Hepatocyte (in vitro differentiated cells): ENCODE measurements around the gene TLN1. TPM values are rescaled to one million over a fixed set of nuclear protein-coding genes. Genes with fewer than 3 reads are reported as not detected.

ENCODE experiments used
- DNase-seq: peaks from one replicate; pipeline ENCODE4 v3.0.0-alpha.2; 2016; ENCODE audit warnings: low spot score
- H2AFZ ChIP-seq: fragments of 200-600 bp; sonication (generic); 2 replicates; pipeline ENCODE4 v1.6.0; 2016; ENCODE audit warnings: antibody characterized with exemption, mild to moderate bottlenecking
- H3K27ac ChIP-seq: fragments of 200-600 bp; sonication (generic); 2 replicates; pipeline ENCODE4 v1.5.1; 2016; ENCODE audit warnings: mild to moderate bottlenecking
- H3K27me3 ChIP-seq: fragments of 200-600 bp; sonication (generic); 2 replicates; pipeline ENCODE4 v1.6.1; 2016
- H3K36me3 ChIP-seq: fragments of 200-600 bp; sonication (generic); replicated peaks from 2 replicates; pipeline ENCODE4 v1.5.1; 2016; ENCODE audit warnings: low read depth; ENCODE audit not compliant: insufficient read depth
- H3K4me1 ChIP-seq: fragments of 200-600 bp; sonication (generic); 2 replicates; pipeline ENCODE4 v1.5.1; 2016; ENCODE audit warnings: mild to moderate bottlenecking, moderate library complexity; ENCODE audit not compliant: insufficient read depth
- H3K4me2 ChIP-seq: fragments of 200-600 bp; sonication (generic); 2 replicates; pipeline ENCODE4 v1.6.0; 2016
- H3K4me3 ChIP-seq: fragments of 200-600 bp; sonication (generic); 2 replicates; pipeline ENCODE4 v1.5.1; 2016; ENCODE audit warnings: mild to moderate bottlenecking
- H3K79me2 ChIP-seq: fragments of 200-600 bp; sonication (generic); 2 replicates; pipeline ENCODE4 v1.6.0; 2017; ENCODE audit warnings: mild to moderate bottlenecking
- H3K9me2 ChIP-seq: fragments of 200-600 bp; sonication (generic); replicated peaks from 2 replicates; pipeline ENCODE4 v1.6.0; 2017; ENCODE audit warnings: mild to moderate bottlenecking; ENCODE audit not compliant: insufficient read depth
- H3K9me3 ChIP-seq: fragments of 200-600 bp; sonication (generic); 2 replicates; pipeline ENCODE4 v1.5.1; 2016; ENCODE audit warnings: low read depth, mild to moderate bottlenecking
- H4K20me1 ChIP-seq: fragments of 200-600 bp; sonication (generic); 2 replicates; pipeline ENCODE4 v1.6.0; 2016; ENCODE audit warnings: mild to moderate bottlenecking; ENCODE audit not compliant: insufficient read depth, poor library complexity, severe bottlenecking
- CTCF ChIP-seq: fragments of 200-600 bp; sonication (generic); IDR thresholded peaks from 2 replicates; pipeline ENCODE4 v1.5.1; 2016; ENCODE audit warnings: antibody characterized with exemption, mild to moderate bottlenecking; ENCODE audit not compliant: poor library complexity
- EZH2 ChIP-seq: fragments of 200-600 bp; sonication (generic); IDR thresholded peaks from 2 replicates; pipeline ENCODE4 v1.6.1; 2016; ENCODE audit warnings: antibody characterized with exemption, mild to moderate bottlenecking, borderline replicate concordance
- EZH2phosphoT487 ChIP-seq: fragments of 200-600 bp; sonication (generic); IDR thresholded peaks from one replicate; pipeline ENCODE4 v1.6.1; 2018; ENCODE audit warnings: antibody characterized with exemption, mild to moderate bottlenecking, low read depth, moderate library complexity; ENCODE audit not compliant: unreplicated experiment, severe bottlenecking
- WGBS: methylation state at CpG from one replicate; pipeline ENCODE4 v1.1.6; 2016; ENCODE audit warnings: low lambda C conversion rate; ENCODE audit errors: missing lambda C conversion rate; 5-methylcytosine and 5-hydroxymethylcytosine counted together
- polyA plus RNA-seq: library from polyadenylated mRNA; unstranded; fragments of >200 nt; fragmentation: Nextera tagmentation; extraction: Ambion mirVana; gene quantifications from 2 replicates; pipeline ENCODE4 v1.2.1, GENCODE V29; 2016
- total RNA-seq: library from RNA; depleted of rRNA; stranded (reverse); fragments of >200 nt; gene quantifications from 2 replicates; pipeline ENCODE4 v1.2.3, GENCODE V29; 2014

The TLN1 gene
- total and polyA plus RNA-seq, 2 experiments from 2014 or later: 70.5 to 113 TPM

DNA sequence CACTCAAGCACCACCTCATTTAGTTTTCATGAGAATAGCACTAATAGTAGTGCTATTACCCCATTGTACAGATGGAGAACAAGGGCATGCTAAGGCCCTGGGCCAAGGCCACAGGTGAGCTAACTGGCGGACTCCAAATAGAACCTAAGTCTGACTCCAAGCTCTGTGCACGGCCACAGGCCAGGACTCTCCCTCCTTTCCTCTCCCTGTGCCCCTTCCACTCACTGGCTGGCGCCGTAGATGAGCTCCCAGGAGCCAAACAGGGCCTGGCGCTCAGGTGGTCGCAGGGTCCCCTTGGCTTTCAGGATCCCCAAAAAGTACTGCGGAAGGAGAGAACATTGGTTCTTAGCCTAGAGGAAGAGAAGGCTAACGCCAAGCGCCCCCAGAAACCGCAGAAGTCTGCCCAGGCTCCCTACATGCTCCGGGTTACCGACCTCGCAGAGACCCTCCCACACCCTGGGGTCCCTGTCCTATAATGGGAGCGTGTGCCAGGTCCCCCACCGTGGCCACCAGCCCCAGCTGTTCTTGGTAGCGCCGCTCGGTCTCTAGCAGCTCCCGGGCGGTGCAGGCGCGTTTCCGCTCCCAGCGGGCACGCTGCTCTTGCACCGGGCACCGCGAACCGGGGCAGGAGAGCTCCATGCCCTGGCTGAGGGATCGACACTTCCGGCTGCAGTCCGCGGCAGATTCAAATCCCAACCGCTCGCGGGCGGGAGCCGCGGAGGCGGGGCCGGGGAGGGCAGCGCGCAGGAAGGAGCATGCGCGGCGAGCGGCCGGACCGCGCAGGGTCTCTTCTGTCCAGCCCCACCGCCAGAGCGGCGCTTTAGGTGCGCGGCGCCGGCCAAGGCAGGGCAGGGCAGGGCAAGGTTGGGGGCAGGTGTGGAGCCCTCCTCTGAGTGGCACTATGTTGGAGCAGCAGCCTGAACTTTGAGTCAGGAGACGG, 67.2 kb downstream of the TLN1 start, which contains the start of gene ARHGEF39:
Gene ARHGEF39 (minus strand): TSS at position 665 of the 940 bp plus-strand sequence. CDS start 26 bp downstream, at position 639.
- DNase-seq: peak; percentile 92
- Histone ChIP-seq H3K27me3 (no peaks in the 10 kb centered on the region), H3K27ac (peak within 1 kb of the TSS; percentile 36), H3K4me1 (peaks cover 16% of the 10 kb centered on the region), H3K4me3 (peak within 1 kb of the TSS; percentile 82), H3K9me3 (no peaks in the 10 kb centered on the region), H3K4me2 (peak within 1 kb of the TSS; percentile 98), H3K9me2 (no peaks in the 10 kb centered on the region), H2AFZ (peak within 1 kb of the TSS; percentile 51), H3K79me2 (peaks cover 4% of the 10 kb centered on the region), H4K20me1 (no peaks in the 10 kb centered on the region), H3K36me3 (no peaks in the 10 kb centered on the region)
- 8% methylated on average over 51 of the region's 58 CpGs for whole genome bisulfite sequencing
- TF ChIP-seq EZH2phosphoT487: no peak
- no peak for TF ChIP-seq EZH2
- peak; percentile 42 for TF ChIP-seq CTCF

- Histone ChIP-seq H3K27me3 (no peaks in the 10 kb centered on the region), H3K4me1 (peaks cover 11% of the 10 kb centered on the region), H2AFZ (no peak overlapping the region), H3K79me2 (peaks cover 11% of the 10 kb centered on the region), H3K9me3 (no peaks in the 10 kb centered on the region), H3K36me3 (no peaks in the 10 kb centered on the region), H4K20me1 (no peaks in the 10 kb centered on the region), H3K4me2 (no peak overlapping the region), H3K9me2 (no peaks in the 10 kb centered on the region), H3K27ac (no peak overlapping the region), H3K4me3 (no peak overlapping the region)
- TF ChIP-seq CTCF: no peak
- no peak for TF ChIP-seq EZH2phosphoT487
- TF ChIP-seq EZH2: no peak
- WGBS: 97% methylated on average over 7 of the region's 7 CpGs
- no peak for DNase-seq
Observed at GRCh38 chr9:35662437-35662836, 69.6 kb downstream of the TLN1 start.

- Histone ChIP-seq H3K36me3 (no peaks in the 10 kb centered on the region), H3K79me2 (peaks cover 11% of the 10 kb centered on the region), H3K9me2 (no peaks in the 10 kb centered on the region), H2AFZ (no peak overlapping the region), H3K27ac (peak overlapping the region; percentile 50), H3K4me3 (no peak overlapping the region), H3K27me3 (no peaks in the 10 kb centered on the region), H3K4me1 (peaks cover 11% of the 10 kb centered on the region), H3K9me3 (no peaks in the 10 kb centered on the region), H3K4me2 (no peak overlapping the region), H4K20me1 (no peaks in the 10 kb centered on the region)
- WGBS: 86% methylated on average over 3 of the region's 3 CpGs
- DNase-seq: no peak
- TF ChIP-seq EZH2 (no peak), CTCF (no peak), EZH2phosphoT487 (no peak)
Observed at GRCh38 chr9:35661756-35662350, 70.1 kb downstream of the TLN1 start.
